NCI-H2029 (cell line): ENCODE results near the gene EFCAB10.
"Not testable (repeated sequence)": the region's sequence is repeated elsewhere in the genome, so short reads cannot be mapped to it uniquely, and the experiment has no call there.

Experiments
- DNase-seq: peaks from one replicate; lab custom pipeline; 2025; lab: John Stamatoyannopoulos, UW

The EFCAB10 gene

GRCh38 chr7:105530546-105530945, 50.7 kb downstream of the EFCAB10 start:
- no peak for DNase-seq

GRCh38 chr7:105530126-105530525, 51.2 kb downstream of the EFCAB10 start:
- no peak for DNase-seq

GRCh38 chr7:105527737-105528136, 53.6 kb downstream of the EFCAB10 start:
- not testable (repeated sequence) for DNase-seq

GRCh38 chr7:105524840-105525239, 56.5 kb downstream of the EFCAB10 start:
- DNase-seq: no peak

GRCh38 chr7:105524423-105524822, 56.9 kb downstream of the EFCAB10 start:
- not testable (repeated sequence) for DNase-seq

- peak; percentile 81 for DNase-seq
Observed at GRCh38 chr7:105521717-105522463, 59.4 kb downstream of the EFCAB10 start, which contains the start of gene PUS7. PUS7 (minus strand) TSS chr7:105522271; CDS start chr7:105508512, 13,759 bp downstream.

- peak; percentile 61 for DNase-seq
Observed at GRCh38 chr7:105521027-105521716, 60.1 kb downstream of the EFCAB10 start.

GRCh38 chr7:105520620-105521019, 60.7 kb downstream of the EFCAB10 start:
- not testable (repeated sequence) for DNase-seq

GRCh38 chr7:105519353-105519752, 61.9 kb downstream of the EFCAB10 start:
- no peak for DNase-seq

GRCh38 chr7:105515610-105516009, 65.7 kb downstream of the EFCAB10 start:
- not testable (repeated sequence) for DNase-seq
